GM12872 (cell line): ENCODE data around the gene GATA1.

Experiments used
- TF ChIP-seq, protein P1 (sequence below): IDR thresholded peaks from 3 replicates; pipeline ENCODE4 v1.5.1; 2011; ENCODE audit warnings: low read depth, mild to moderate bottlenecking, low read length, moderate library complexity; ENCODE audit not compliant: insufficient read depth

The GATA1 gene

GRCh38 chrX:48801280-48802088 is 15.1 kb downstream of the GATA1 start, which contains the start of gene HDAC6:
TSS of gene HDAC6 (plus strand) at chrX:48802067. CDS start at chrX:48802693, 626 bp downstream.
- TF ChIP-seq, protein P1, sequence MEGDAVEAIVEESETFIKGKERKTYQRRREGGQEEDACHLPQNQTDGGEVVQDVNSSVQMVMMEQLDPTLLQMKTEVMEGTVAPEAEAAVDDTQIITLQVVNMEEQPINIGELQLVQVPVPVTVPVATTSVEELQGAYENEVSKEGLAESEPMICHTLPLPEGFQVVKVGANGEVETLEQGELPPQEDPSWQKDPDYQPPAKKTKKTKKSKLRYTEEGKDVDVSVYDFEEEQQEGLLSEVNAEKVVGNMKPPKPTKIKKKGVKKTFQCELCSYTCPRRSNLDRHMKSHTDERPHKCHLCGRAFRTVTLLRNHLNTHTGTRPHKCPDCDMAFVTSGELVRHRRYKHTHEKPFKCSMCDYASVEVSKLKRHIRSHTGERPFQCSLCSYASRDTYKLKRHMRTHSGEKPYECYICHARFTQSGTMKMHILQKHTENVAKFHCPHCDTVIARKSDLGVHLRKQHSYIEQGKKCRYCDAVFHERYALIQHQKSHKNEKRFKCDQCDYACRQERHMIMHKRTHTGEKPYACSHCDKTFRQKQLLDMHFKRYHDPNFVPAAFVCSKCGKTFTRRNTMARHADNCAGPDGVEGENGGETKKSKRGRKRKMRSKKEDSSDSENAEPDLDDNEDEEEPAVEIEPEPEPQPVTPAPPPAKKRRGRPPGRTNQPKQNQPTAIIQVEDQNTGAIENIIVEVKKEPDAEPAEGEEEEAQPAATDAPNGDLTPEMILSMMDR, result no peak

GRCh38 chrX:48802089-48802904 is 15.9 kb downstream of the GATA1 start:
- TF ChIP-seq, protein P1, result no peak

DNA sequence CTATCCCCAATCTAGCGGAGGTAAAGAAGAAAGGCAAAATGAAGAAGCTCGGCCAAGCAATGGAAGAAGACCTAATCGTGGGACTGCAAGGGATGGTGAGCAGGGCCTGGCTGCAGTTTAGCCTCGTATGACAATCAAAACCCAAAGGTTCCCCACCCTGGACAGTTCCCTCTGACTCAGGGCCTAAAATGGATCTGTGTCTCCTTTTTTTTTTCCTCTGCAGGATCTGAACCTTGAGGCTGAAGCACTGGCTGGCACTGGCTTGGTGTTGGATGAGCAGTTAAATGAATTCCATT is 16.5 kb downstream of the GATA1 start:
- TF ChIP-seq, protein P1, result no peak

DNA sequence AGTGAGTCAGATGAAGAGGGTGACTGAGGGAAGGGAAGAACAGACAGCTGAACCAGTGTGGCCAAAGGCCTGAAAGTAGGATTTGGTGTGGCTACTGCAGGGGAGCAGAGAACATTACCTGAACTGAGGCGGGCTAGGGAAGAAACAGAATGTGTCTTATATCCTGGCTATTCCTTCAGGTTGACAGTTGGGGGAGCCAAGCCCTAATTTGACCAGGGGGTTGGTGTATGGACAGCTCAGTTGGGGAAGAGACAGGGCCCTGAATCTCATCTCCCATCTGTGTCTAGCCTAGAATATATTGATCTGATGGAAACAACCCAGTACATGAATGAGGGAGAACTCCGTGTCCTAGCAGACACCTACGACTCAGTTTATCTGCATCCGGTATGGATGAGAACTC is 19.7 kb downstream of the GATA1 start:
- TF ChIP-seq, protein P1, result no peak

- TF ChIP-seq, protein P1, result no peak
Measured at GRCh38 chrX:48813644-48814043, 27.3 kb downstream of the GATA1 start.

- TF ChIP-seq, protein P1, result no peak
Measured at GRCh38 chrX:48814722-48815121, 28.3 kb downstream of the GATA1 start.

DNA sequence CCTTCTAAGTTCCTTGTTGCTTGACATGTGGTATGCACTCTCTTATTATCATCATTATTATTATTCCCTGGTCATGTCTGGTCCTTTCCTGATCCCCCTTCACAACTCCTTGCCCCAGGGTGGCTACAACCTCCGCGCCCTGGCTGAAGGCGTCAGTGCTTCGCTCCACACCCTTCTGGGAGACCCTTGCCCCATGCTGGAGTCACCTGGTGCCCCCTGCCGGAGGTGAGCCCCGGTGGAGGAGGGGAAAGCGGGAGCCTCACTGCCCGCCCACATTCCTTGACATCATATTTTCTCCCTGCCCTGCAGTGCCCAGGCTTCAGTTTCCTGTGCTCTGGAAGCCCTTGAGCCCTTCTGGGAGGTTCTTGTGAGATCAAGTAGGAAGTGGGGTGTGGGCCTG is 28.9 kb downstream of the GATA1 start:
- TF ChIP-seq, protein P1, result no peak
